GM12878 (cell line): ENCODE measurements around the gene MYO7A. TPM values are rescaled to one million over a fixed set of nuclear protein-coding genes. Genes with fewer than 3 reads are reported as not detected.

Experiments
- ATAC-seq: fragments of 200-7000 bp; cut with Tn5 transposase; 3 replicates; pipeline ENCODE4 v1.9.1; 2020; ENCODE audit warnings: mild to moderate bottlenecking, moderate library complexity
- BruUV-seq: library from RNA; stranded (reverse); fragments of 400-500 nt; replicated peaks from 2 replicates; lab custom pipeline; 2021; lab: Mats Ljungman, UMichigan
- CTCF ChIA-PET: fragments of 300-600 bp; sonication (Branson Sonifier 250); formaldehyde crosslinking; extraction: SDS; loops from one replicate; lab custom pipeline; 2021; ENCODE audit warnings: inconsistent platforms; lab: Yijun Ruan, JAX
- POLR2A ChIA-PET: fragments of 350-600 bp; formaldehyde crosslinking; extraction: SDS; loops from one replicate; lab custom pipeline; 2021; ENCODE audit warnings: inconsistent platforms; lab: Charles Lee
- RAD21 ChIA-PET: fragments of 300-600 bp; sonication (Branson Sonifier 250); formaldehyde crosslinking; loops from one replicate; lab custom pipeline; 2023; ENCODE audit warnings: antibody characterized with exemption; ENCODE audit not compliant: unreplicated experiment; lab: Charles Lee
- SMC1A ChIA-PET: fragments of 300-600 bp; sonication (Branson Sonifier 250); formaldehyde crosslinking; loops from one replicate; lab custom pipeline; 2023; ENCODE audit not compliant: unreplicated experiment, uncharacterized antibody; lab: Charles Lee
- DNase-seq: peaks from one replicate; pipeline ENCODE4 v3.0.0-alpha.2; 2011; ENCODE audit warnings: low read depth, low spot score
- FAIRE-seq: peaks from 3 replicates; lab custom pipeline; 2011; peaks lifted over from hg19 to GRCh38; lab: Jason Lieb, UNC
- H2AFZ ChIP-seq: 2 replicates; pipeline ENCODE4 v1.6.0; 2011; ENCODE audit warnings: low read depth, low read length, control low read depth; ENCODE audit not compliant: control insufficient read depth
- H3K27ac ChIP-seq: 2 replicates; pipeline ENCODE4 v1.5.1; 2011; ENCODE audit warnings: control low read depth; ENCODE audit not compliant: control insufficient read depth, insufficient read depth
- H3K27me3 ChIP-seq, 2 experiments: replicated peaks in 1 of 2; 2 replicates each; pipeline versions ENCODE4 v1.6.0 to v1.6.1; 2011; ENCODE audit warnings: low read length in 1 of 2; ENCODE audit not compliant: control insufficient read depth in 2 of 2, insufficient read depth in 2 of 2
- H3K36me3 ChIP-seq, 2 experiments: 2 replicates each; pipeline ENCODE4 v1.5.1; 2011; ENCODE audit warnings: low read length in 1 of 2; ENCODE audit not compliant: control insufficient read depth in 2 of 2, insufficient read depth in 2 of 2
- H3K4me1 ChIP-seq: 2 replicates; pipeline ENCODE4 v1.6.1; 2011; ENCODE audit warnings: mild to moderate bottlenecking, low read length, moderate library complexity, mixed read lengths; ENCODE audit not compliant: control insufficient read depth, insufficient read depth
- H3K4me2 ChIP-seq: 2 replicates; pipeline ENCODE4 v1.6.0; 2011; ENCODE audit warnings: control low read depth; ENCODE audit not compliant: control insufficient read depth, insufficient read depth
- H3K4me3 ChIP-seq: fragments of 200-600 bp; sonication (generic); 2 replicates; pipeline ENCODE4 v1.5.1; 2016
- H3K79me2 ChIP-seq: 2 replicates; pipeline ENCODE4 v1.6.0; 2011; ENCODE audit warnings: low read length; ENCODE audit not compliant: control insufficient read depth, insufficient read depth
- H3K9ac ChIP-seq: 2 replicates; pipeline ENCODE4 v1.8.0; 2011; ENCODE audit warnings: low read length, control low read depth, mixed read lengths; ENCODE audit not compliant: control insufficient read depth, insufficient read depth
- H3K9me3 ChIP-seq: replicated peaks from 3 replicates; pipeline ENCODE4 v1.5.1; 2011; ENCODE audit warnings: mild to moderate bottlenecking, low read length; ENCODE audit not compliant: control insufficient read depth, insufficient read depth
- H4K20me1 ChIP-seq: 2 replicates; pipeline ENCODE4 v1.6.0; 2011; ENCODE audit not compliant: control insufficient read depth, insufficient read depth
- BCL3 ChIP-seq: IDR thresholded peaks from 2 replicates; pipeline ENCODE4 v1.6.1; 2011; ENCODE audit warnings: borderline replicate concordance, low read depth, mild to moderate bottlenecking, moderate library complexity, low read length; ENCODE audit not compliant: insufficient read depth, poor library complexity, severe bottlenecking
- BCLAF1 ChIP-seq: fragments of 450-650 bp; IDR thresholded peaks from 2 replicates; pipeline ENCODE4 v1.6.1; 2017; ENCODE audit warnings: antibody characterized with exemption, mild to moderate bottlenecking, moderate library complexity
- BHLHE40 ChIP-seq, 2 experiments: fragments of 450-650 bp in 1 of 2; IDR thresholded peaks; 2 replicates each; pipeline ENCODE4 v1.6.1; 2011 to 2017; ENCODE audit warnings: low read depth in 2 of 2, borderline replicate concordance in 1 of 2, improper control_type of control experiment in 1 of 2, low read length in 1 of 2, mild to moderate bottlenecking in 1 of 2
- IKZF1 ChIP-seq: fragments of 450-650 bp; conservative IDR thresholded peaks from 2 replicates; pipeline ENCODE4 v1.6.1; 2017; ENCODE audit warnings: antibody characterized with exemption, mild to moderate bottlenecking
- JUNB ChIP-seq: IDR thresholded peaks from 2 replicates; pipeline ENCODE4 v1.6.1; 2016; ENCODE audit warnings: antibody characterized with exemption, mild to moderate bottlenecking
- JUND ChIP-seq: IDR thresholded peaks from 2 replicates; pipeline ENCODE4 v1.6.1; 2012; ENCODE audit warnings: low read depth, mild to moderate bottlenecking, low read length, improper control_type of control experiment, moderate library complexity
- PAX5 ChIP-seq: IDR thresholded peaks from 2 replicates; pipeline ENCODE4 v1.6.1; 2011; ENCODE audit warnings: low read depth, low read length, borderline replicate concordance
- RAD21 ChIP-seq: IDR thresholded peaks from 2 replicates; pipeline ENCODE4 v1.6.1; 2011; ENCODE audit warnings: mild to moderate bottlenecking, low read depth, low read length, moderate library complexity; ENCODE audit not compliant: insufficient read depth
- SMAD1 ChIP-seq: fragments of 450-650 bp; IDR thresholded peaks from 2 replicates; pipeline ENCODE4 v1.6.1; 2018; ENCODE audit warnings: mild to moderate bottlenecking, low read depth; ENCODE audit not compliant: partially characterized antibody
- USF2 ChIP-seq: IDR thresholded peaks from 2 replicates; pipeline ENCODE4 v1.6.1; 2011; ENCODE audit warnings: low read depth, low read length, improper control_type of control experiment, borderline replicate concordance
- ZNF592 ChIP-seq: fragments of 450-650 bp; IDR thresholded peaks from 2 replicates; pipeline ENCODE4 v1.6.1; 2017; ENCODE audit warnings: mild to moderate bottlenecking, moderate library complexity
- ZNF622 ChIP-seq: fragments of 450-650 bp; IDR thresholded peaks from 2 replicates; pipeline ENCODE4 v1.6.1; 2017; ENCODE audit warnings: mild to moderate bottlenecking, inconsistent platforms
- ZZZ3 ChIP-seq: IDR thresholded peaks from 2 replicates; pipeline ENCODE4 v1.6.1; 2011; ENCODE audit warnings: low read depth; ENCODE audit not compliant: control insufficient read depth, insufficient read length
- WGBS: methylation state at CpG from one replicate; pipeline ENCODE4 v1.1.6; 2016; ENCODE audit warnings: low lambda C conversion rate; ENCODE audit not compliant: insufficient replicate concordance, insufficient coverage; ENCODE audit errors: missing lambda C conversion rate; 5-methylcytosine and 5-hydroxymethylcytosine counted together
- in situ Hi-C: fragments of 300-500 bp; cut with MboI; formaldehyde crosslinking; loops from 9 replicates; pipeline ENCODE4 v1.14.3; 2018; ENCODE audit warnings: mixed read lengths
- intact Hi-C: fragments of 100-400 bp; cut with micrococcal nuclease; formaldehyde crosslinking; loops from one replicate; pipeline ENCODE4 v1.14.2; 2022; ENCODE audit not compliant: unreplicated experiment
- polyA plus RNA-seq, 11 experiments: library from polyadenylated mRNA; depleted of rRNA in 4 of 11; unstranded in 6 of 11; stranded (reverse) in 5 of 11; fragments of >200 nt; fragmentation: Nextera tagmentation in 4 of 11; fragmentation: Illumina TruSeq in 1 of 11; extraction: Ambion mirVana in 4 of 11; extraction: Trizol in 1 of 11; gene quantifications; 1 replicate in 1 of 11; 2 replicates in 10 of 11; pipeline versions ENCODE4 v1.2.1 to v1.2.3, GENCODE V29; 2011 to 2016; ENCODE audit warnings: inconsistent platforms in 2 of 11, missing spikeins in 2 of 11, low read depth in 1 of 11
- total RNA-seq, 4 experiments: library from RNA; depleted of rRNA in 3 of 4; stranded (reverse); fragments of >200 nt in 3 of 4; fragmentation: Illumina TruSeq in 1 of 4; extraction: Trizol in 1 of 4; gene quantifications; 2 replicates each; pipeline versions ENCODE4 v1.2.1 to v1.2.3, GENCODE V29; 2013 to 2021

The MYO7A gene
- total and polyA plus RNA-seq, 10 of the 15 experiments (the other 5 are each of a cell fraction or from before 2014, with no cell fraction given): 0.01 to 0.21 (median 0.04) TPM; not detected in 6

- FAIRE-seq: no peak
- WGBS: 56% methylated on average over 16 of the region's 16 CpGs
- intact Hi-C loops: no loop called here
- CTCF ChIA-PET: interaction anchor here (0.6 kb wide), 1 partner anchor 439 kb away, joined by 3 read pairs; no protein-coding TSS in a partner anchor
- no peaks in the 10 kb centered on the region for H3K79me2 ChIP-seq
- H3K4me3 ChIP-seq: no peak overlapping the region
- no peak for TF ChIP-seq SMAD1
- no peak for TF ChIP-seq ZZZ3
- TF ChIP-seq IKZF1: no peak
- no peak for TF ChIP-seq BCL3
- TF ChIP-seq USF2: no peak
- TF ChIP-seq RAD21: no peak
- TF ChIP-seq JUNB: no peak
- TF ChIP-seq BCLAF1: no peak
- no peak for TF ChIP-seq ZNF622
- TF ChIP-seq JUND: no peak
- no peak for TF ChIP-seq ZNF592
- no peak for TF ChIP-seq BHLHE40 (IDR thresholded peaks at IDR 0.05; ENCODE audit: borderline replicate concordance in 1 of 2, low read depth in 2 of 2, low read length in 1 of 2)
- no peak for TF ChIP-seq PAX5
- H3K36me3 ChIP-seq: no peaks in the 10 kb centered on the region
- no TSS peak for BruUV-seq
- H3K27me3 ChIP-seq: no peaks in the 10 kb centered on the region
- H3K27ac ChIP-seq: no peak overlapping the region
- no peaks in the 10 kb centered on the region for H3K9me3 ChIP-seq
- SMC1A ChIA-PET: no interaction called here
- POLR2A ChIA-PET: no interaction called here
- peaks cover 7% of the 10 kb centered on the region for H3K4me1 ChIP-seq
- in situ Hi-C loops: no loop called here
- RAD21 ChIA-PET: no interaction called here
- no peak for DNase-seq
- no peaks in the 10 kb centered on the region for H4K20me1 ChIP-seq
- no peak overlapping the region for H2AFZ ChIP-seq
- no peak overlapping the region for H3K9ac ChIP-seq
- no peak overlapping the region for H3K4me2 ChIP-seq
- no peak for ATAC-seq
Observed at GRCh38 chr11:77172666-77172982, 44.6 kb downstream of the MYO7A start.
